ENCODE measurements around the gene FANCE.

The FANCE gene

GRCh38 chr6:35468181-35468979 is 16.2 kb downstream of the FANCE start, which contains the start of gene RPL10A:
Gene RPL10A (plus strand): TSS chr6:35468401. CDS start chr6:35468435, 34 bp downstream.
- DNase-seq (ENCODE audit: low read depth, low spot score), result peak; percentile 98

GRCh38 chr6:35468980-35469750 is 17.0 kb downstream of the FANCE start:
- DNase-seq (ENCODE audit: low read depth, low spot score), result peak; percentile 49

- no peak for DNase-seq (ENCODE audit: low read depth, low spot score)
Measured at GRCh38 chr6:35469751-35470662, 17.9 kb downstream of the FANCE start.

GRCh38 chr6:35470663-35471120 is 18.6 kb downstream of the FANCE start:
- no peak for DNase-seq (ENCODE audit: low read depth, low spot score)

- no peak for DNase-seq (ENCODE audit: low read depth, low spot score)
Measured at GRCh38 chr6:35471836-35472345, 19.8 kb downstream of the FANCE start.

- DNase-seq (ENCODE audit: low read depth, low spot score), result no peak
Measured at GRCh38 chr6:35473075-35473849, 21.1 kb downstream of the FANCE start.

GRCh38 chr6:35473850-35474130 is 21.7 kb downstream of the FANCE start:
- DNase-seq (ENCODE audit: low read depth, low spot score), result no peak

- no peak for DNase-seq (ENCODE audit: low read depth, low spot score)
Measured at GRCh38 chr6:35474131-35474941, 22.2 kb downstream of the FANCE start.

GRCh38 chr6:35474942-35475570 is 22.9 kb downstream of the FANCE start:
- no peak for DNase-seq (ENCODE audit: low read depth, low spot score)

- DNase-seq (ENCODE audit: low read depth, low spot score), result no peak
Measured at GRCh38 chr6:35475573-35475972, 23.4 kb downstream of the FANCE start.

- DNase-seq (ENCODE audit: low read depth, low spot score), result no peak
Measured at GRCh38 chr6:35476004-35476403, 23.9 kb downstream of the FANCE start.

GRCh38 chr6:35477028-35477427 is 24.9 kb downstream of the FANCE start:
- no peak for DNase-seq (ENCODE audit: low read depth, low spot score)

- DNase-seq (ENCODE audit: low read depth, low spot score), result no peak
Measured at GRCh38 chr6:35477551-35478179, 25.5 kb downstream of the FANCE start.

GRCh38 chr6:35478259-35478658 is 26.1 kb downstream of the FANCE start:
- DNase-seq (ENCODE audit: low read depth, low spot score), result no peak

GRCh38 chr6:35480176-35480575 is 28.0 kb downstream of the FANCE start:
- no peak for DNase-seq (ENCODE audit: low read depth, low spot score)

GRCh38 chr6:35481226-35481625 is 29.1 kb downstream of the FANCE start:
- no peak for DNase-seq (ENCODE audit: low read depth, low spot score)

GRCh38 chr6:35483062-35483461 is 30.9 kb downstream of the FANCE start:
- no peak for DNase-seq (ENCODE audit: low read depth, low spot score)

- DNase-seq (ENCODE audit: low read depth, low spot score), result no peak
Measured at GRCh38 chr6:35483490-35483889, 31.4 kb downstream of the FANCE start.
